GM21723 (cell line): ENCODE results near the gene NXPH3.
"Not testable (repeated sequence)": the region's sequence is repeated elsewhere in the genome, so short reads cannot be mapped to it uniquely, and the experiment has no call there.

Source experiments
- ATAC-seq: cut with Tn5 transposase; IDR thresholded peaks from one replicate; pipeline ENCODE4 v1.9.1; 2021; ENCODE audit warnings: mild to moderate bottlenecking, moderate library complexity; ENCODE audit not compliant: unreplicated experiment

NXPH3 gene

GRCh38 chr17:49575679-49576087, at the start of gene NXPH3:
Gene NXPH3, plus strand, starts transcription at chr17:49575871. Its CDS starts 349 bp downstream, at chr17:49576220.
- no peak for ATAC-seq

- ATAC-seq = no peak
Measured at GRCh38 chr17:49527927-49528651, 47.6 kb upstream of the NXPH3 start.

- no peak for ATAC-seq
Measured at GRCh38 chr17:49528966-49529365, 46.7 kb upstream of the NXPH3 start.

- ATAC-seq = no peak
Measured at GRCh38 chr17:49530118-49530517, 45.6 kb upstream of the NXPH3 start.

- ATAC-seq = no peak
Measured at GRCh38 chr17:49543860-49544259, 31.8 kb upstream of the NXPH3 start.

GRCh38 chr17:49545007-49545660, 30.5 kb upstream of the NXPH3 start:
- ATAC-seq = no peak

- no peak for ATAC-seq
Measured at GRCh38 chr17:49545806-49546545, 29.7 kb upstream of the NXPH3 start.

GRCh38 chr17:49546546-49547535, 28.8 kb upstream of the NXPH3 start:
- no peak for ATAC-seq

GRCh38 chr17:49547566-49547965, 28.1 kb upstream of the NXPH3 start:
- ATAC-seq = no peak

- ATAC-seq = no peak
Measured at GRCh38 chr17:49548051-49548505, 27.6 kb upstream of the NXPH3 start.

- ATAC-seq = no peak
Measured at GRCh38 chr17:49548506-49549310, 27.0 kb upstream of the NXPH3 start.

GRCh38 chr17:49549311-49549605, 26.4 kb upstream of the NXPH3 start:
- ATAC-seq = no peak

- ATAC-seq = no peak
Measured at GRCh38 chr17:49549691-49550678, 25.7 kb upstream of the NXPH3 start.

GRCh38 chr17:49550764-49551163, 24.9 kb upstream of the NXPH3 start:
- ATAC-seq = not testable (repeated sequence)

GRCh38 chr17:49551221-49552069, 24.2 kb upstream of the NXPH3 start:
- ATAC-seq = no peak

GRCh38 chr17:49552070-49552751, 23.5 kb upstream of the NXPH3 start:
- ATAC-seq = no peak

GRCh38 chr17:49553676-49554335, 21.9 kb upstream of the NXPH3 start:
- ATAC-seq = no peak
